Astrocyte (in vitro differentiated cells and primary cell): ENCODE results near the gene AFF4.

Experiments
- CTCF ChIP-seq: IDR thresholded peaks from 2 replicates; pipeline ENCODE4 v1.5.1; 2011; ENCODE audit warnings: low read depth, mild to moderate bottlenecking, inconsistent platforms, low read length, moderate library complexity; ENCODE audit not compliant: insufficient read depth
- EZH2 ChIP-seq: IDR thresholded peaks from 2 replicates; pipeline ENCODE4 v1.6.1; 2012; ENCODE audit warnings: mild to moderate bottlenecking, low read length, inconsistent platforms; ENCODE audit not compliant: insufficient read depth

DNA sequence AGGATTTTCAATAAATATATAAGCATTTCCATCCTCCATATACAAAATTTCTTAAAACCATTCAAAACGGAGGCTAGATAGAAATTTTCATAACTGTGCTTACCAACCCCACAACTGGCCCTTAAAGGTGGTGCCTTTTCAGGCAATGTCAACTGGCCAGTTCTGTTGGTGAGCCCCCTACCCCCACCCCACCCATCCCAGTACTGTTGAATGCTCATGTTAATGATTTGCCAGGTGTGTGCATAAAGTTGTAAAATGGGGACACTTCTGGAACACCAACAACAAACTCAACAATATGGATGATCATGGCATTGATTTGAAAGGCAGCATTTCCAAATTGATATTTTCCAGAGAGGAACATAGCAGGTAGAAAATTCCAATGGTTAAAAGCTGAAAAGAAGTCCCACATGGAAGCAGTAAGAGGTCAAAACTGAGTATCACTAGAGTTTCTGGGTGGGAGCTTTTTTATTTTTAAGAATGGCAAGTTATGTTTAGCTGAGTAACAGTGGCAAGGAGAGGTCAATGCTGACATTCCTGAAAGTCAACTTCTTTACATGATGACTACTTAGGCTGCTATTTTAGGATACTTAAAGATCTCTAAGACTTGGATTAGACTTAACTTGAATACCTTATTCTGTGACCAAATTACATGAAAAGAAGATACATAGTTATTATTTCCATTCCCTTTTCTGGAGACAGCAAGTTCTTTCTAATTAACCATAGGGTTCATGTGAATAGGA, 87.2 kb downstream of the AFF4 start:
- TF ChIP-seq CTCF (no peak), EZH2 (no peak)
